HepG2 (cell line): Measurements from ENCODE around the gene TRDN. TPM values are rescaled to one million over a fixed set of nuclear protein-coding genes. Genes with fewer than 3 reads are reported as not detected.

Experiments used
- PRDM15 ChIP-seq: sonication (generic); formaldehyde crosslinking; IDR thresholded peaks from 2 replicates; pipeline ENCODE4 v1.4.0; 2020; ENCODE audit warnings: missing genetic modification reagents
- SOX6 ChIP-seq, 2 experiments: fragments of 450-650 bp in 1 of 2; sonication (generic) in 1 of 2; formaldehyde crosslinking in 1 of 2; IDR thresholded peaks; 2 replicates each; pipeline versions ENCODE4 v1.4.0 to v1.6.1; 2017 to 2020; ENCODE audit warnings: antibody characterized with exemption in 1 of 2, mild to moderate bottlenecking in 1 of 2, missing genetic modification reagents in 1 of 2
- TIGD3 ChIP-seq: sonication (generic); formaldehyde crosslinking; IDR thresholded peaks from 2 replicates; pipeline ENCODE4 v1.5.1; 2020; ENCODE audit warnings: mild to moderate bottlenecking, missing genetic modification reagents, borderline replicate concordance
- ZFP82 ChIP-seq: sonication (generic); formaldehyde crosslinking; IDR thresholded peaks from 2 replicates; pipeline ENCODE4 v1.5.1; 2020; ENCODE audit warnings: mild to moderate bottlenecking, missing genetic modification reagents, borderline replicate concordance
- ZNF34 ChIP-seq: sonication (generic); formaldehyde crosslinking; IDR thresholded peaks from 2 replicates; pipeline ENCODE4 v1.4.0; 2020; ENCODE audit warnings: mild to moderate bottlenecking, missing genetic modification reagents, borderline replicate concordance
- ZNF772 ChIP-seq: sonication (generic); formaldehyde crosslinking; IDR thresholded peaks from 2 replicates; pipeline ENCODE4 v1.5.0; 2020; ENCODE audit warnings: mild to moderate bottlenecking, missing genetic modification reagents
- polyA plus RNA-seq, 8 experiments: library from polyadenylated mRNA; depleted of rRNA in 3 of 8; stranded (reverse) in 7 of 8; unstranded in 1 of 8; fragments of >200 nt; fragmentation: Illumina TruSeq in 4 of 8; extraction: Trizol in 4 of 8; gene quantifications; 2 replicates each; pipeline versions ENCODE4 v1.2.1 to v1.2.3, GENCODE V29; 2011 to 2016; ENCODE audit warnings: low read depth in 4 of 8, missing spikeins in 1 of 8, mixed read lengths in 1 of 8; ENCODE audit not compliant: insufficient read depth in 1 of 8
- total RNA-seq, 5 experiments: library from RNA; depleted of rRNA; stranded (reverse); fragments of >200 nt; fragmentation: Illumina TruSeq; extraction: Trizol; gene quantifications; 2 replicates each; pipeline ENCODE4 v1.2.3, GENCODE V29; 2016; ENCODE audit warnings: low read depth in 1 of 5
- TF ChIP-seq, protein P1 (sequence below): sonication (generic); formaldehyde crosslinking; IDR thresholded peaks from 2 replicates; pipeline ENCODE4 v1.8.0; 2022; ENCODE audit warnings: mild to moderate bottlenecking, missing genetic modification reagents, moderate library complexity

TRDN gene
- total and polyA plus RNA-seq, 2 of the 13 experiments (the other 11 are each of a cell fraction or from before 2014, with no cell fraction given) = not detected

DNA sequence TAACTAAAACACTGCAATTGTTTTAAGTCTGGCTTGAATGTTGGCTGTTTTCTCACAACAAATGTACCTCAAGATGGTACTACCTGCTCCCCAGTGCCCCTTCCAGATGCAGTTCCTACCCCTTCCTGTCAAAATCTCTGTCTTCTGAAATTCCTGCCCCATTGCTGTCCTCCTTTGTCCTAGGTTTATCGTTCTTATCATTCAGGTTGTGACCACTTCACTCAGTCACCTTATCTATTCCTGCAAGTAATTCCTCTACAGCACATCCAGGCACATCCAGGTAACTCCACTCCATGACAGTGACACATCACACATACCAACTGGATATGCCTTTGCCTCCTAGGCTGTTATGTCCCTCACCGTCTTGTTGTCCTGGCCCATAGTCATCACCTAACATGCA is 90.2 kb downstream of the TRDN start (continued):
- TF ChIP-seq PRDM15 (no peak), ZNF34 (CRISPR knock-in tag) (no peak), ZFP82 (CRISPR knock-in tag) (no peak), SOX6 (IDR thresholded peaks at IDR 0.05) (no peak), SOX6 (CRISPR knock-in tag; IDR thresholded peaks at IDR 0.05) (no peak), ZNF772 (CRISPR knock-in tag) (no peak), TIGD3 (CRISPR knock-in tag) (no peak)
- TF ChIP-seq, protein P1, sequence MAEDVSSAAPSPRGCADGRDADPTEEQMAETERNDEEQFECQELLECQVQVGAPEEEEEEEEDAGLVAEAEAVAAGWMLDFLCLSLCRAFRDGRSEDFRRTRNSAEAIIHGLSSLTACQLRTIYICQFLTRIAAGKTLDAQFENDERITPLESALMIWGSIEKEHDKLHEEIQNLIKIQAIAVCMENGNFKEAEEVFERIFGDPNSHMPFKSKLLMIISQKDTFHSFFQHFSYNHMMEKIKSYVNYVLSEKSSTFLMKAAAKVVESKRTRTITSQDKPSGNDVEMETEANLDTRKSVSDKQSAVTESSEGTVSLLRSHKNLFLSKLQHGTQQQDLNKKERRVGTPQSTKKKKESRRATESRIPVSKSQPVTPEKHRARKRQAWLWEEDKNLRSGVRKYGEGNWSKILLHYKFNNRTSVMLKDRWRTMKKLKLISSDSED (CRISPR knock-in tag) = no peak
